HG02610 (cell line): Measurements from ENCODE around the gene SCFD2.
"Not testable (repeated sequence)": the region's sequence is repeated elsewhere in the genome, so short reads cannot be mapped to it uniquely, and the experiment has no call there.

Source experiments
- ATAC-seq: cut with Tn5 transposase; IDR thresholded peaks from one replicate; pipeline ENCODE4 v1.9.1; 2021; ENCODE audit warnings: mild to moderate bottlenecking, moderate library complexity; ENCODE audit not compliant: unreplicated experiment

SCFD2 gene

GRCh38 chr4:53150631-53151488 is 215.0 kb downstream of the SCFD2 start:
- ATAC-seq: no peak

- no peak for ATAC-seq
Measured at GRCh38 chr4:53147711-53148110, 218.2 kb downstream of the SCFD2 start.

DNA sequence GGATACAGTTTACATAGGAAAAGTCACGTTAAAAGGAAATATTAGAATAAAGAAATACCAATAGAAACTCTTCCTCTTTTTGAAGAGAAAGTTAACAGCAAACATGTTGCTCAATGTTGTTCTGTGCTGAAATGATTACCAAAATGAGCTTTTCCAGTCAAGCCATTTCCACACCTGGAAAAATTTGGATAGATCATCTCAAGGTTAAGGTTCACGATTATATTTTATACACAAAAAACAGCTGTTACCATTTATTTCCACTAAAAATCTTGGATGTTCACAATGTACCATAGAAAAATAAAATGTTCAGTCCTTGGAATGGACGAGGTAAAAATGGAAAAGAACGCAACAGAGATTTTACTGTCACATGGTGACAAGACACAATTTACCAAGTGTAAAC is 218.7 kb downstream of the SCFD2 start:
- no peak for ATAC-seq

GRCh38 chr4:53141308-53141707 is 224.6 kb downstream of the SCFD2 start:
- no peak for ATAC-seq

DNA sequence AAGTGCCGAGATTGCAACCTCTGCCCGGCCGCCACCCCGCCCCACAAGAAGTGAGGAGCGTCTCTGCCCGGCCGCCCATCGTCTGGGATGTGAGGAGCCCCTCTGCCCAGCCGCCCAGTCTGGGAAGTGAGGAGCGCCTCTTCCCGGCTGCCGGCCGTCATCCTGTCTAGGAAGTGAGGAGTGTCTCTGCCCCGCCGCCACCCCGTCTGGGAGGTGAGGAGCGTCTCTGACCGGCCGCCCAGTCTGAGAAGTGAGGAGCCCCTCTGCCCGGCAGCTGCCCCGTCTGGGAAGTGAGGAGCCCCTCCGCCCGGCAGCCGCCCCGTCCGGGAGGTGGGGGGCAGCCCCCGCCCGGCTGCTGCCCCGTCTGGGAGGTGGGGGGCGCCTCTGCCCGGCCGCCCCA is 226.6 kb downstream of the SCFD2 start:
- ATAC-seq: not testable (repeated sequence)

DNA sequence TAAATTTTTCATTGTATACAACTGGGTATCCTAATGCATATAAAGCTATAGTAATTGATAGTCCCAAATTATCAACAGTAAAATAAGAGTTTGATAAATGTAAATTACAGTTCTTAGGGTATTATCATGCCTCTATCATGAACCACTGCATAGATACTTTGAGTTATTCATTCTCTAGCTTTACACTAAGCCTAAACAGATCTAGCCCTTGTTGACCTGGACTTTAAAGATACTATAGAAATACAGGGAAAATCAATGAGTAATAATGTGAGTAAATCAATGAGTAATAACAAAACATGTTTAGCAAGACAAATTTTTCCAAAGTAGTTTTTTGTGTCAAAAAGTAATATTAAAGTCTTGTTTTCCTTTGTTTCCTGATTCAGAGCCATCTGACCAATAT is 228.4 kb downstream of the SCFD2 start:
- ATAC-seq: no peak

GRCh38 chr4:53136954-53137353 is 228.9 kb downstream of the SCFD2 start:
- no peak for ATAC-seq

- peak; percentile 91 for ATAC-seq
Measured at GRCh38 chr4:53132132-53132891, 233.5 kb downstream of the SCFD2 start.

- no peak for ATAC-seq
Measured at GRCh38 chr4:53131562-53131925, 234.3 kb downstream of the SCFD2 start.

GRCh38 chr4:53130896-53131561 is 234.8 kb downstream of the SCFD2 start:
- ATAC-seq: no peak

DNA sequence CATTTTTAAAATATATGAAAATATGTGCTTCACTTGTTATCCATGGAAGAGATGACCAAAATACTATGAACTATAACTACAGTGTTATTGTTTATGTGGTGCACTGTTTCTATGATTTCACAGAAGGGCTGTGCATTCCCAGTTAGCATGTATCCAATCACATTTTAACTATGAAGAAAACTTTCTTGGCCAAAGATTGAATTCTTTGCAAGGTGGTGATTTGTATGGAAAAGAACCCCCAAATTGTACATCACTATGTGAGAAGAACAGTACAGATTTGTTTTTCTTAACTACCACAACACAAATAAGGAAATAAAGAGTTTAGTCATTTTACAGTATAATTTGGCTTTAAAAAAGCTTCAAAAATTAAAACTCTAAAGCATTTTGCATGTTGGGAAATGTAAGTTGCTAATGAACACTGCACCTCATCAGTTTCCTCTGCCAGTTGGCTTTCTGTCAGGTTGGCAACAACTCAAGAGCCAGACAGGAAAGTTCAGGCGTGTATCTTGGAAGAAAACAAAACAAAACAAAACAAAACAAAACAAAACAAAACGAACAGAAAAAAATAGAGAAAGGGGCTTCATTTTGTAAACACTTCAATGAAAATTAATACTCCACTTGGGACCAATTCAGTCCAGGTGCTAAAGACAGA is 237.0 kb downstream of the SCFD2 start:
- ATAC-seq: no peak

- ATAC-seq: no peak
Measured at GRCh38 chr4:53128231-53128630, 237.6 kb downstream of the SCFD2 start.

GRCh38 chr4:53127365-53127764 is 238.5 kb downstream of the SCFD2 start:
- ATAC-seq: no peak

- no peak for ATAC-seq
Measured at GRCh38 chr4:53126099-53126498, 239.8 kb downstream of the SCFD2 start.

- no peak for ATAC-seq
Measured at GRCh38 chr4:53123819-53124218, 242.0 kb downstream of the SCFD2 start.

GRCh38 chr4:53123171-53123570 is 242.7 kb downstream of the SCFD2 start:
- no peak for ATAC-seq

GRCh38 chr4:53122280-53123116 is 243.4 kb downstream of the SCFD2 start:
- peak; percentile 69 for ATAC-seq

GRCh38 chr4:53121264-53121865 is 244.5 kb downstream of the SCFD2 start:
- ATAC-seq: no peak

DNA sequence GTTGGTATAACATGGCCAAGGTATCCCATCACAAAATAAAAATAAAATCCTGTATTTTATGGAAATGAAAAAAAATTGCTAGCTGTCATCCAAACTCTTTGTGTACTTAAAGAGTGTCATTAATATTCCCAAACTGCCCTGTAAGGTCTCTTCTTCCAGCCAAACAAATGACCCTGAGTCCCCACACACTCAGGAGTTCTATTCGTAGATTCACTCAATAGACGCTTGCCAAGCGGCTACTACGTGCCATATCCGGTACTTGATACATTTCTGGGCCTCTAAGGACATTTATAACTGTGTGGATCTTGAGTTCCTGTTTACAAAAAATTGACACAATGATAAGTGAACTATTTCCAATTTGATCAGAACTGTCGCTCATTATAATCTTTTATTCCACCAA is 245.1 kb downstream of the SCFD2 start:
- no peak for ATAC-seq

- no peak for ATAC-seq
Measured at GRCh38 chr4:53119680-53120079, 246.2 kb downstream of the SCFD2 start.
